22Rv1 (cell line): ENCODE results near the gene IFT22.
"Not testable (repeated sequence)": the region's sequence is repeated elsewhere in the genome, so short reads cannot be mapped to it uniquely, and the experiment has no call there.

Experiments used
- H3K27ac ChIP-seq: fragments of 450-650 bp; 2 replicates; pipeline ENCODE4 v1.5.1; 2017
- ZFX ChIP-seq: fragments of 450-650 bp; IDR thresholded peaks from 2 replicates; pipeline ENCODE4 v1.6.1; 2017; ENCODE audit warnings: antibody characterized with exemption, borderline replicate concordance
- TF ChIP-seq, protein P1 (sequence below): fragments of 450-650 bp; IDR thresholded peaks from 2 replicates; pipeline ENCODE4 v1.5.1; 2017; ENCODE audit warnings: mild to moderate bottlenecking

The IFT22 gene

DNA sequence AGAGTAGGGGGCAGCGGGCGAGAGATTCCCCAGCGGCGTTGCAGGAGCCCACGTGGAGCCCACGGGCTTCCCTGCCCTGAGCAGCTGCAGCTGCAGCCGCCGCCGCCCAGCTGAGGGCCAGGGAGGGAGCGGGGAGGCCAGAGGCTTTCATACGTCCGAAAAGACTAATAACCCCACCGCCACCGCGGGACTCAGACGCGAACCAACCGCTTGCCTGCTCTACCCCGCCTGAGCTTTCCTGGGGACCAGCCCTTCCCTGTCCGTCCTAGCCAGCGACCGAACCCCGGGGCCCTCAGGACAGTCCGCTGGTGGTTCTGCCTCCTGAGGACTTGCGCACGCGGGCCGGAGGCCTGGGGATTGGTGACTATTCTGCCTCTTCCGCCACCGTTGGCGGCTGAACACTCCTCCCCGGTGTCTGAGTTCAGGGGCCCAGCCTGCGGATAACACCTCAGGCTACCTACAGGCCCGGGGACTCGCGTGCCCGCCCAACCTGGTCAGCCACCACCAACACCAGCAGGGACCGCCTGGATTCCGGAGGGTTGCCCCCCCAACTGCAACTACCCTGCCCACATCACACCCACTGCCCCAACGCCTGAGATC is 18.4 kb downstream of the IFT22 start:
- H3K27ac ChIP-seq, result no peak overlapping the region
- TF ChIP-seq, protein P1, sequence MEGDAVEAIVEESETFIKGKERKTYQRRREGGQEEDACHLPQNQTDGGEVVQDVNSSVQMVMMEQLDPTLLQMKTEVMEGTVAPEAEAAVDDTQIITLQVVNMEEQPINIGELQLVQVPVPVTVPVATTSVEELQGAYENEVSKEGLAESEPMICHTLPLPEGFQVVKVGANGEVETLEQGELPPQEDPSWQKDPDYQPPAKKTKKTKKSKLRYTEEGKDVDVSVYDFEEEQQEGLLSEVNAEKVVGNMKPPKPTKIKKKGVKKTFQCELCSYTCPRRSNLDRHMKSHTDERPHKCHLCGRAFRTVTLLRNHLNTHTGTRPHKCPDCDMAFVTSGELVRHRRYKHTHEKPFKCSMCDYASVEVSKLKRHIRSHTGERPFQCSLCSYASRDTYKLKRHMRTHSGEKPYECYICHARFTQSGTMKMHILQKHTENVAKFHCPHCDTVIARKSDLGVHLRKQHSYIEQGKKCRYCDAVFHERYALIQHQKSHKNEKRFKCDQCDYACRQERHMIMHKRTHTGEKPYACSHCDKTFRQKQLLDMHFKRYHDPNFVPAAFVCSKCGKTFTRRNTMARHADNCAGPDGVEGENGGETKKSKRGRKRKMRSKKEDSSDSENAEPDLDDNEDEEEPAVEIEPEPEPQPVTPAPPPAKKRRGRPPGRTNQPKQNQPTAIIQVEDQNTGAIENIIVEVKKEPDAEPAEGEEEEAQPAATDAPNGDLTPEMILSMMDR, result no peak
- no peak for TF ChIP-seq ZFX

DNA sequence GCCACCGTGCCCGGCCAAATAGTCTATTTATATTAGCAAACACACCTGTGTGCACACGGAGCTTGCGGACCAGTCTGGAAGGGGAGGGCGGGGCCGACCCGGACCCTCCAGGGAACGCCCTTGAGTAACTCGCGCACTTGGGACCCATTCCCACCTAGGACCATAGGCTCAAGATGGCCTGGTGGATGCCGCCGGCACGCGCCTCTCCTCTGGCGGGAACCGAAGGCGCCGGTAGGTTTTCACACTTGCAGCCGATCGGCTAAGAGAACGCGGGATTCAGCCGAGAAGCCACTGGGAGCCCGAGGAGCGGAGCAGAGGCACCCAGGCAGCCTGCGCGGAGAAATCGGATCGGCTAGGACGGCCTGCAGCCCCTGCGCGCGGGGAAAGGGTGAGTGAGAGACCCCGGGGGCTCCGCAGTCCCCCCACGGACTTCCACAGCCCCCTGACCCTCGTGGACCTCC is 18.9 kb downstream of the IFT22 start:
- TF ChIP-seq ZFX, result no peak
- TF ChIP-seq, protein P1, result no peak
- no peak overlapping the region for H3K27ac ChIP-seq

DNA sequence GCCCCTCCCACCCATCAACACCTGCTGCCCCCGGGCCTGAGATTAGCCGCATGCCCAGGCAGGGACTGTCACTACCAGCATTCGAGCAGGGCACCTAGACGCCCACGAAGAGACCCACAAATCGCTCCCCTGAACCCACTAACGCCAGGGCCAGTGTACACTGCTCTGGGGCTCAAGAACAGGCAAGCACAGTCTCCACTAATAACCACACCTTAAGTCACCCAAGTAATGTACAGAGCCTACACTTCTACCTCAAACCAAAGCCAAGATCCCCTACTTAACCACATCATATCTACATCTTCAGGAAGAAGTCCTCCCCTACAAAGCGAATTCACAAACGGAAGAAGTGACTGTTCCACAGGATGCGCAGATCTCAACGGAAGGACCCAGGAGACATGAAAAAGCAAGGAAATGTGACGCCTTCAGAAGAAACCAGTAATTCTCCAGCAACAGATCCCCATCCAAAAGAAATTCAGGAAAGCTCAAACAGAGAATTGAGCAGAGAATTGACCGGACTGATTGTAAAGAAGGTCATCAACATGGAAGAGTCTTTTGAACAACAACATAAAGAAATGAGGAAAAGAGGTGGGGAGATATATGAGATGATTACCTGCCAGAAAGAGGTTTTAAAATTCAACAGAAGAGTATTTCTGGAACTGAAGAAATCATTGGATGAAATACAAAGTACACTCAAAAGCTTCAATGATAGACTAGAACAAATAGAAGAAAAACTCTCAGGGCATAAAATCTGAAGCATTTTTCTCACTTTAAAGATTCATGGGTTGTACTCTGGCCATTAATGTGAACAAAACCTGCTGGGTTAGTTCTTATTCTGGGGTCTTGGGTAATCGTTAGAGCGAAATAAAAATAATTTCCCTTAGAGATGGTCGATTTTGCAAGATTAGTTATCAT is 20.9 kb downstream of the IFT22 start:
- H3K27ac ChIP-seq, result no peak overlapping the region
- no peak for TF ChIP-seq ZFX
- TF ChIP-seq, protein P1, result no peak

DNA sequence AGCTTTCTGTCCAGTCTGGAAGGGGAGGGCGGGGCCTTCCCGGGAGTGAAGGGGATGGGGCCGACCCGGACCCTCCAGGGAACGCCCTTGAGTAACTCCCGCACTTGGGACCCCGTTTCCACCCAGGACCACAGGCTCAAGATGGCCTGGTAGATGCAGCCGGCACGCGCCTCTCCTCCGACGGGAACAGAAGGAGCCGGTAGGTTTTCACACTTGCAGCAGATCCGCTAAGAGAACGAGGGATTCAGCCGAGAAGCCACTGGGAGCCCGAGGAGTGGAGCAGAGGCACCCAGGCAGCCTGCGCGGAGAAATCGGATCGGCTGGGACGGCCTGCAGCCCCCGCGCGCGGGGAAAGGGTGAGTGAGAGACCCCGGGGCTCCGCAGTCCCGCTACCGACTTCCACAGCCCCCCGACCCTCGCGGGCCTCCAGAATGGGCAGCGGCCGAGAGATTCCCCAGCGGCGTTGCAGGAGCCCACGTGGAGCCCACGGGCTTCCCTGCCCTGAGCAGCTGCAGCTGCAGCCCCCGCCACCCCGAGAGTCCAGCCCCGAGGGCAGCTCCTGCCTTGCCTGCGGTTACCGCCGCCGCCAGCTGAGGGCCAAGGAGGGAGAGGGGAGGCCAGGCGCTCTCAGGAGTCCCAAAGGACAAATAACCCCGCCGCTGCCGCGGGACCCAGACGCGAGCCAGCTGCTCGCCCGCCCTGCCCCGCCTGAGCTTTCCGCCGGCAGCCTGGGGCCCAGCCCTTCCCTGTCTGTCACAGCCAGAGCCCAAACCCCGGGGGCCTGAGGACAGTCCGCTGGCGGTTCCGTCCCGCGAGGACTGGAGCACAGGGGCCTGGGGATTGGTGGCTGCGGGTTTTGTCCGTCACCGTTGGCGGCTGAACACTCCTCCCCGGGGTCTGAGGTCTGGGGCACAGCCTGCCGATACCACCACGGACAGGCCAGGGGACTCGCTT is 21.8 kb downstream of the IFT22 start:
- H3K27ac ChIP-seq, result no peak overlapping the region
- no peak for TF ChIP-seq ZFX
- TF ChIP-seq, protein P1, result no peak

DNA sequence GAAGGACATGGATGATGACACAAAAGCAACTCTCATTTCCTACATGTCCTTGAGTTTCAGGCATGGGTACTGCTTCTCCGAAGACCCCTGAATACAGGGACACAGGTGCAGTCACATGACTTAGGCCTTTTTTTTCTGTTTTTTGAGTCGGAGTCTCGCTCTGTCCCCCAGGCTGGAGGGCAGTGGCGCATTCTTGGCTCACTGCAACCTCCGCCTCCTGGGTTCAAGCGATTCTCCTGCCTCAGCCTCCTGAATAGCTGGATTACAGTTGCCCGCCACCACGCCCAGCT is 26.8 kb downstream of the IFT22 start:
- H3K27ac ChIP-seq, result no peak overlapping the region
- no peak for TF ChIP-seq ZFX
- TF ChIP-seq, protein P1, result no peak

DNA sequence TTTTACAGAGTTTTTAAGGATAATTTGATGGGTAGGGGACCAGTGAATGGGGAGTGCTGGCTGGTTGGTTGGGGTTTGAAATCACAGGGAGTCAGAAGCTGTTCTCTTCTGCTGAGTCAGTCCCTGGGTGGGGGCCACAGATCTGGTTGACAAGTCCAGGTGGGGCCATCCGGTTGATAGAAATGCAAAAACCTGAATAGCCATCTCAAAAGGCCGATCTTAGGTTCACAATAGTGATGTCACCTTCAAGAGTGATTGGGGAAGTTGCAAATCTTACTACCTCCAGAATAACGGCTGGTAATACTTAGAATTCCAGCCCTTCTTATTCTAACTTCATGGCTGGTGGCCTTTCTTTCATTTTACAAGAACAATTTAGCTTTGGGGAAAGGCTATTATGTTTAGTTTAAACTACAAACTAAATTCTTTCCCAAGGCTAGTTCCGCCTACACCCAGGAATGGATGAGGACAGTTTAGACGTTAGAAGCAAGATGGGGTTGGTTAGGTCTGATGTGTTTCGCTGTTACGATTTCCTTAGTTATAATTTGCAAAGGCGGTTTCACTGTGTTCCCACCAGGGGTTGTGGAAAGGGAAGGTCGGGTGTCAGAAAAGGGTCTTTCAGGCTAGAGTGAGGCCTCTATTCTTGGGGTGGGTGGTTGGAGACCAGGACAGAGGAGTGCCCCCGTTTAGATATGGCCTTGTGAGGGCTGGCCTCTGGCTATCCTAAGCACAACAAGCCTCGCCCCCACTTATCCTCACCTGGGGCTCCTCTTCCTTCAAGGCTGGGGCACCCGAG is 27.4 kb downstream of the IFT22 start:
- no peak overlapping the region for H3K27ac ChIP-seq

DNA sequence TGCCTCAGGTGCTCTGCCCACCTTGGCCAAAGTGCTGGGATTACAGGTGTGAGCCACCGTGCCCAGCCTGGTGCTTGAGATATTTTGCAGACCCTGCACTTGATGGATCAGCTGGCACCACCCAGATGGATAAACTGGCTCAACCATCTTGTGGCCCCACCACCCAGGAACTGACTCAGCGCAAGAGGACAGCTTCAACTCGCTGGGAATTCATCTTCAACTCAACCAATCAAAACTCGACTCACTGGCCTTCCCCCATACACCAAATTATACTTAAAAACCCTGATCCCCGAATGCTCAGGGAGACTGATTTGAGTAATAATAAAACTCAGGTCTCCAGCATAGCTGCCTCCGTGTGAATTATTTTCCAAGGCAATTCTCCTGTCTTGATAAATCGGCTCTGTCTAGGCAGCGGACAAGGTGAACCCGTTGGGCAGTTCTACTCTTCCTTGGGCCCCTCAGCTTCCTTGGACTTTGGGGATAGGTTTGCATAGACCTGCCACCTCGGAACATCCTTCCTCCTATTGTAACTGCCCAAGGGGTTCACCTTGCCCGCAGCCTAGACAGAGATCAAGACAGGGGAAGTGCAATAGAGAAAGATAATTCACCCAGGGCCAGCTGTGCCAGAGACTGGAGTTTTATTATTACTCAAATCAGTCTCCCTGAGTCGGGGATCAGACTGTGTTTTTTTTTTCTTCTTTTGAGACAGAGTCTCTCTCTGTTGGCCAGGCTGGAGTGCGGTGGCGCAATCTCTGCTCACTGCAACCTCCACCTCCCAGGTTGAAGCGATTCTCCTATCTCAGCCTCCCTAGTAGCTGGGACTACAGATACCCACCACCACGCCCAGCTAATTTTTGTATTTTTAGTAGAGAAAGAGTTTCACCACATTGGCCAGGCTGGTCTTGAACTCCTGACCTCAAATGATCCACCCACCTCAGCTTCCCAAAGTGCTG is 28.3 kb downstream of the IFT22 start:
- not testable (repeated sequence) for H3K27ac ChIP-seq

More for the DNA sequence above, 27.4 kb downstream of the IFT22 start:
- TF ChIP-seq, protein P1, result no peak
- no peak for TF ChIP-seq ZFX

DNA sequence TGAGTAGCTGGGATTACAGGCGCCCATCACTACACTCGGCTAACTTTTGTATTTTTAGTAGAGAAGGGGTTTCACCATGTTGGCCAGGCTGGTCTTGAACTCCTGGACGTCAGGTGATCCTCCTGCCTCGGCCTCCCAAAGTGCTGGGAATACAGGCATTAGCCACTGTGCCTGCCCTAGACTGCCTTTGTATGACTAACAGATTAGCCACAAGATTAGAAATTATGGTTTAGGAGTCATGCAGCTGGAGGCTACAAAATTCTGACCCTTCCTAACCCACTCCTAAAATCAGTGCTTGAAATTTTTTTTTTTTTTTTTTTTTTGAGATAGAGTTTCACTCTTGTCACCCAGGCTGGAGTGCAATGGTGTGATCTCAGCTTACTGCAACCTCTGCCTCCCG is 29.0 kb downstream of the IFT22 start:
- H3K27ac ChIP-seq, result not testable (repeated sequence)
